AG04449 (cell line): ENCODE results near the gene DDX54.

Experiments
- CTCF ChIA-PET: fragments of 350-600 bp; formaldehyde crosslinking; extraction: SDS; loops from one replicate; lab custom pipeline; 2021; ENCODE audit warnings: antibody characterized with exemption; lab: Yijun Ruan, JAX
- POLR2A ChIA-PET: fragments of 400-600, 350-600 bp; formaldehyde crosslinking; extraction: SDS; loops from one replicate; lab custom pipeline; 2020; ENCODE audit warnings: antibody characterized with exemption, inconsistent platforms; lab: Yijun Ruan, JAX
- DNase-seq: peaks from one replicate; pipeline ENCODE4 v3.0.0-alpha.2; 2010; ENCODE audit warnings: low read depth, low spot score
- H3K4me3 ChIP-seq: 2 replicates; pipeline ENCODE4 v1.5.1; 2011; ENCODE audit warnings: low read depth, mild to moderate bottlenecking, control low read depth, low read length
- TF ChIP-seq, protein P1 (sequence below): IDR thresholded peaks from one replicate; pipeline ENCODE4 v1.5.1; 2011; ENCODE audit warnings: mild to moderate bottlenecking, moderate library complexity, low read length, control low read depth, inconsistent platforms; ENCODE audit not compliant: insufficient read depth; ENCODE audit errors: missing control alignments

DDX54 gene

DNA sequence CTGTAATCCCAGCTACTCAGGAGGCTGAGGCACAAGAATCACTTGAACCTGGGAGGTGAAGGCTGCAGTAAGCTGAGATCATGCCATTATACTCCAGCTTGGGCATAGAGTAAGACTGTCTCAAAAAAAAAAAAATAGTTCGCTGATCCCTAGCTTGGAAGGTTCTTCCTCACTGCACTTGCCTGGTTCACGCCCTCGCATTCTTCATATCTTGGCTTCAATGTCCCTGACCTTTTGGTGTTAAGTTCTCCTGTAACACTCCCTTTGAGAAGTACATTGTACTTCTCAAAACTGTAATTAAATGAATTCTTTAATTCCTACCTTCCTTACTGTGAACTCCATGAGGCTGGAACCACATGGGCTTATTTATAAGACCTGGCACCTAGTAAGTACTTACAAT lies 19.5 kb upstream of the DDX54 start:
- POLR2A ChIA-PET, result interaction anchor here (0.9 kb wide), 1 partner anchor 17 kb away, joined by 3 read pairs; the partner anchor contains the start of gene TPCN1
- H3K4me3 ChIP-seq, result no peak overlapping the region
- TF ChIP-seq, protein P1, sequence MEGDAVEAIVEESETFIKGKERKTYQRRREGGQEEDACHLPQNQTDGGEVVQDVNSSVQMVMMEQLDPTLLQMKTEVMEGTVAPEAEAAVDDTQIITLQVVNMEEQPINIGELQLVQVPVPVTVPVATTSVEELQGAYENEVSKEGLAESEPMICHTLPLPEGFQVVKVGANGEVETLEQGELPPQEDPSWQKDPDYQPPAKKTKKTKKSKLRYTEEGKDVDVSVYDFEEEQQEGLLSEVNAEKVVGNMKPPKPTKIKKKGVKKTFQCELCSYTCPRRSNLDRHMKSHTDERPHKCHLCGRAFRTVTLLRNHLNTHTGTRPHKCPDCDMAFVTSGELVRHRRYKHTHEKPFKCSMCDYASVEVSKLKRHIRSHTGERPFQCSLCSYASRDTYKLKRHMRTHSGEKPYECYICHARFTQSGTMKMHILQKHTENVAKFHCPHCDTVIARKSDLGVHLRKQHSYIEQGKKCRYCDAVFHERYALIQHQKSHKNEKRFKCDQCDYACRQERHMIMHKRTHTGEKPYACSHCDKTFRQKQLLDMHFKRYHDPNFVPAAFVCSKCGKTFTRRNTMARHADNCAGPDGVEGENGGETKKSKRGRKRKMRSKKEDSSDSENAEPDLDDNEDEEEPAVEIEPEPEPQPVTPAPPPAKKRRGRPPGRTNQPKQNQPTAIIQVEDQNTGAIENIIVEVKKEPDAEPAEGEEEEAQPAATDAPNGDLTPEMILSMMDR, result no peak
- CTCF ChIA-PET, result interaction anchor here (1.1 to 3.5 kb wide), 3 partner anchors 8 to 31 kb away, joined by 4 to 17 read pairs (median 8); no protein-coding TSS in a partner anchor
- no peak for DNase-seq

DNA sequence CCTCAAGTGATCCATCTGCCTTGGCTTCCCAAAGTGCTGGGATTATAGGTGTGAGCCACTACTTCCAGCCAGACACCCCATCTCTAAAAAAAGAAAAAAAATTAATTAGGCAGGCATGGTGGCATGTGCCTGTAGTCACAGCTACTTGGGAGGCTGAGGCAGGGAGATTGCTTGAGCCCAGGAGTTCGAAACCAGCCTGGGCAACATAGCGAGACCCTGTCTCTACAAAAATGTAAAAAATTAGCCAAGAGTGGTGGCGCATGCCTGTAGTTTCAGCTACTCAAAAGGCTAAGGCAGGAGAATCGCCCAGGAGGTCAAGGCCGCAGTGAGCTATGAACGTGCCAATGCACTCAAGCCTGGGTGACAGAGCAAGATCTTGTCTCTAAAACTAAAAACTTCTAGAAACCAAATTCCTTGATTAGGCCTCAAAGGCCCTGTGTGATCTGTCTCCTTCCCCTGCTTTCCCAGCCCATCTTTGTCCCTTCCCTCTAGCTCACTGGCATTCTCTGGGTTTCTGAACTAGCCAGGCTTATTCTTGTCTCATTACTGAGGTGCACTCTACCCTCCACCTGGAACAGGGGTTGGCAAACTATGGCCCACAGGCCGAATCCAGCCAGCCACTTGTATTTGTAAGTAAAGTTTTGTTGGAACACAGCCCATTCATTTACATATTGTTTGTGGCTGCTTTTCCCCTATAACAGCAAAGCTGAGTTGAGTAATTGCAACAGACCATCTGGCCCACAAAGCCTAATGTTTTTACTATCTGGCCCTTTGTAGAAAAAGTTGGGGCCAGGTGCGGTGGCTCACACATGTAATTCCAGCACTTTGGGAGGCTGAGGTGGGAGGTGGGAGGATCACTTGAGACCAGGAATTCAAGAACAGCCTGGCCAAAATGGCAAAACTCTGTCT lies 18.8 kb upstream of the DDX54 start:
- POLR2A ChIA-PET, result interaction anchor here (0.9 to 1.1 kb wide), 2 partner anchors 17 kb away, joined by 3 read pairs; partner anchors contain the start of gene TPCN1

DNA sequence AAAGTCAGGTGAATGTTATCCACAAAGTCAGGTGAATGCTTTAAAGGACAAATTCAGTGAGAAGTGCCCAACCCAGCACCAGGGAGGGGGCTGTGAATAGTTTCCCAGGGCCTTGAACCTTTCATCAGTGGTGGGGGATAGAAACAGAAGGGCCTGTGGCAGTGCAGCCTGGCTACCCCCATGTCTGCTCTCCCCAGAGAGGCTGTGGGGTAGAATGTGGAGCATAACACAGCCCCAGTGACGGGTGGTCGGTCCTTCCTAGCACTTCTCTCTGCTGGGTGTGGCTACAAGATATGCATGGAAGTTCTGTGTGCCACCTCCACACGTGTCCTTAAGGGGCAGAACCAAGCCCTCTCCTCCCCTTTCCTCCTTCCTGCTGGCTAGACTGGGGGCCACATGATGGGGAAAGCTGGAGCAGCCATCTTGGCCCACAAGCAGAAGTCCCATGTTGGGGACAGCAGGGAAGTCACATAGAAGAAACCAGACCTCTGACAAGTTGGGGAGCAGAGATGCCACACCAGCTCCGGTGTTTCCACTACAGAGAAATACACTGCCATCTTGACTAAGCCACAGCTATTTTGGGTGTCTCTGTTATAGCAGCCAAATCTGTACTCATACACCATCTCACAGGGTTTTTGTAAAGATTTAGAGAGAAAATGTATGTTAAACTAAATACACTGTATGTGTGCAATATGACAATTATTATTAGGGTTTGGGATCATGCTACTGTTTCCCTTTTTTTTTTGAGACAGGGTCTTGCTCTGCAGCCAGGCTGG lies 17.2 kb upstream of the DDX54 start:
- H3K4me3 ChIP-seq, result no peak overlapping the region
- TF ChIP-seq, protein P1, result no peak
- CTCF ChIA-PET, result interaction anchor here (3.5 kb wide), 1 partner anchor 9 kb away, joined by 17 read pairs; no protein-coding TSS in a partner anchor
- POLR2A ChIA-PET, result no interaction called here
- DNase-seq, result no peak

More for the DNA sequence above, 18.8 kb upstream of the DDX54 start:
- DNase-seq, result no peak
- no peak overlapping the region for H3K4me3 ChIP-seq
- CTCF ChIA-PET, result interaction anchor here (1.1 to 3.5 kb wide), 3 partner anchors 7 to 30 kb away, joined by 4 to 17 read pairs (median 8); no protein-coding TSS in a partner anchor
- TF ChIP-seq, protein P1, result no peak

DNA sequence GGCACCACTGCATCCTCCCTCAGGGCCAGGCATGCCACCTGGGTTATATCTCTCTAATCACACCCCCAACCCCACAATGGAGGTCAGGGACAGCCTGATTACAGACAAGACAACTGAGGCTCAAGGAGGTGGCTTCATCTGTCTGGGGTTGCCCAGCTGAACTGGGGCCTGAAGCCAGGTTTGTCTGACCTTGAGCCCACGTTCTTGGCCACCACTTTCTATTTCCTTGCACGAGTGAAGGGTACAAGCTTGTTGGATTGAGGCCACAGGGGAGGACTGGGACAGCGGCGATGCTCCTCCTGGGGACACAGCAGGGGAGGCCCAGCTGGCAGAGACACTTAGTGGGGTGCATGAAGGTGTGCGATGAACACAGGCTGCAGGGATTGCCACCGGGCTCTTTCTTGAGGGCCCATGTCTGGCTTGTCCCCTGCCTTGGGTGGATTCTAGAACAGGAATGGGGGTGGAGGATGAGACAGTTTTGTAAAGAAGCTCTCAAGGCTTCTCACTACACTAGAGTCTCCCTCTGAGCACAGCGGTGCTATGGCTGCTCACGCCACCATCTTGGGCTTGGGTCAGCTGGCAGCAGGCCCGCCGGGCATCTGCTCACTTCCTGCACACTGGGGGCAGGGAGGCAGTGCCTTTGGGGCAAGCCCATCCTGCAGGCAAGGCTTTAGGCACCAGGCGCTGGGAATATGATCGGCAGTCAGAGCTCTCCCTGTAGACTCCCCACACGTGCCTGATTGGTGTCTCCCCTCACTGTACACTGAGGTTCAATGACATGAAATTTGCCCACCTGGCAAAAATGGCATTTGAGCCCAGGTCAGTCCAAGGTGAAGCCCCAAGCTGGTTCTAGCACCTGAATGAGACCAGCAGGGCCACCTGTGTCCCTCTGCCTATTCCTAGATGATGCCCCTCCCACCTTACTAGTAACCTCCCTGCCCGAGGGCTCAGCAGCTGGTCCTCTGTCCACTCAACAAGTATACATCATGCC lies 16.2 kb upstream of the DDX54 start:
- no peak overlapping the region for H3K4me3 ChIP-seq
- DNase-seq, result no peak
- ChIA-PET POLR2A (no interaction called here), CTCF (interaction anchor here (2.7 kb wide), 1 partner anchor 224 kb away, joined by 12 read pairs; no protein-coding TSS in a partner anchor)
- TF ChIP-seq, protein P1, result no peak

DNA sequence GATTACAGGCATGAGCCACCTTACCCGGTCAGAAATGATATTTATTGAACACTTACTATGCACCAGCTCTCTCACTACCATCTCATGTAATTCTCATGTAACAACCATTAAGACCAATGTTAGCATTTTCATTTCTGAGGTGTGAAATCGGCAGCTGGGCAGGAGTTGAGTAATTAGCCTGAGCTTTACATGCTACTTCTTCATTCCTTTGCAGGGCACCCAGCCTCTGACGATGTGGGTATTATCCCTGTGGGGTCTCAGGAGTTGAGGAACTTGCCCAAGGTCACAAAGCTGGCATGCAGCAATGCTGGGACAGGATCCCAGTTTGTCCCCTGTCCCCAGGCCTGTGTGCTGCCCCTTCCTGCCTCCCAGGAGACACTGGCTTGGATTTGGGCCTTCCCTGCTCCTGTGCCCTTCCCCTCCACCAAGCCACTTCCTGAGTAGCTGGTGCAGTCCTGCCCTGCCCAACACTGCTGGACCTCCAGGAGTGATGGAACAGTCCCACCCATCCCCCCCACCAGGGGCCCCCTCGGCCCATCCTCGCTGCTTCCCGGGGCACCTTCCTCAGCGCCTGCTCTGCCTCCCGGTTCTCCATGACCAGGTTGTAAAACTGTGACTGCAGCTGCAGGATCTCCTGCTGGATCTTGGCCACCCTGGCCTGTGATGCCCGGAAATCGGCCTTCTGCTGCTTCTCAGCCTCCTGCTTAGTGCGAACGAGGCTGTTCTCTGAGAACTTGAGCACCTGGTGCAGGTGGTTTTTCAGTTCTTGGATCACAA lies 14.9 kb upstream of the DDX54 start:
- ChIA-PET CTCF (interaction anchor here (2.7 kb wide), 1 partner anchor 225 kb away, joined by 12 read pairs; no protein-coding TSS in a partner anchor), POLR2A (no interaction called here)
- no peak for DNase-seq
- TF ChIP-seq, protein P1, result no peak
- H3K4me3 ChIP-seq, result no peak overlapping the region
